Liver (tissue), 9 donors: ENCODE data around the gene BCL2L14. TPM values are rescaled to one million over a fixed set of nuclear protein-coding genes. Genes with fewer than 3 reads are reported as not detected.

Source experiments
- DNase-seq: peaks from one replicate; pipeline ENCODE4 v3.0.0-alpha.2; 2017; ENCODE audit warnings: low spot score
- H3K27ac ChIP-seq, 2 donors: one replicate each; pipeline ENCODE4 v1.7.0; 2013; ENCODE audit warnings: inconsistent platforms in 2 of 2, low read length in 2 of 2, control low read depth in 1 of 2, low read depth in 1 of 2, mild to moderate bottlenecking in 1 of 2
- H3K27me3 ChIP-seq, 4 donors: one replicate each; pipeline versions ENCODE4 v1.6.1 to v1.7.0; 2013; ENCODE audit warnings: low read length in 3 of 4, inconsistent platforms in 1 of 4, mild to moderate bottlenecking in 1 of 4, moderate library complexity in 1 of 4; ENCODE audit not compliant: control insufficient read depth in 4 of 4, insufficient read depth in 4 of 4
- H3K36me3 ChIP-seq, 4 donors: one replicate each; pipeline versions ENCODE4 v1.6.1 to v1.7.0; 2013; ENCODE audit warnings: low read length in 3 of 4, mild to moderate bottlenecking in 3 of 4, low read depth in 1 of 4, moderate library complexity in 1 of 4; ENCODE audit not compliant: control insufficient read depth in 4 of 4, insufficient read depth in 3 of 4
- H3K4me1 ChIP-seq, 4 donors: one replicate each; pipeline versions ENCODE4 v1.6.1 to v1.7.0; 2013; ENCODE audit warnings: low read length in 3 of 4, mild to moderate bottlenecking in 3 of 4, moderate library complexity in 1 of 4; ENCODE audit not compliant: control insufficient read depth in 4 of 4, insufficient read depth in 4 of 4
- H3K4me3 ChIP-seq, 3 donors: one replicate each; pipeline versions ENCODE4 v1.6.1 to v1.7.0; 2013; ENCODE audit warnings: low read length in 3 of 3, control low read depth in 1 of 3, low read depth in 1 of 3, mild to moderate bottlenecking in 1 of 3
- H3K9ac ChIP-seq, 2 donors: one replicate each; pipeline ENCODE4 v1.7.0; 2013; ENCODE audit warnings: low read length in 2 of 2, mild to moderate bottlenecking in 2 of 2, moderate library complexity in 2 of 2, control low read depth in 1 of 2, low read depth in 1 of 2
- H3K9me3 ChIP-seq, 4 donors: one replicate each; pipeline versions ENCODE4 v1.6.1 to v1.7.0; 2013; ENCODE audit warnings: low read length in 3 of 4; ENCODE audit not compliant: control insufficient read depth in 4 of 4
- FOXA1 ChIP-seq: IDR thresholded peaks from 2 replicates; pipeline ENCODE4 v1.6.1; 2016; ENCODE audit warnings: antibody characterized with exemption
- FOXA2 ChIP-seq: IDR thresholded peaks from 2 replicates; pipeline ENCODE4 v1.6.1; 2016; ENCODE audit warnings: antibody characterized with exemption
- GABPA ChIP-seq, 2 donors: IDR thresholded peaks in 1 of 2; conservative IDR thresholded peaks in 1 of 2; 2 replicates each; pipeline ENCODE4 v1.6.1; 2016; ENCODE audit warnings: antibody characterized with exemption in 2 of 2, mild to moderate bottlenecking in 1 of 2, moderate library complexity in 1 of 2
- HNF4A ChIP-seq, 2 donors: conservative IDR thresholded peaks; 2 replicates each; pipeline ENCODE4 v1.6.1; 2016; ENCODE audit warnings: antibody characterized with exemption in 2 of 2, mild to moderate bottlenecking in 2 of 2
- HNF4G ChIP-seq: IDR thresholded peaks from 2 replicates; pipeline ENCODE4 v1.6.1; 2016; ENCODE audit warnings: antibody characterized with exemption
- JUND ChIP-seq, 2 donors: IDR thresholded peaks; 2 replicates each; pipeline ENCODE4 v1.6.1; 2016; ENCODE audit warnings: antibody characterized with exemption in 2 of 2
- RAD21 ChIP-seq, 2 donors: IDR thresholded peaks; 2 replicates each; pipeline ENCODE4 v1.6.1; 2016; ENCODE audit warnings: antibody characterized with exemption in 2 of 2, mild to moderate bottlenecking in 2 of 2
- RXRA ChIP-seq, 2 donors: IDR thresholded peaks; 2 replicates each; pipeline ENCODE4 v1.6.1; 2017 to 2018; ENCODE audit warnings: antibody characterized with exemption in 2 of 2, mild to moderate bottlenecking in 1 of 2
- SP1 ChIP-seq: IDR thresholded peaks from 2 replicates; pipeline ENCODE4 v1.6.1; 2018; ENCODE audit warnings: antibody characterized with exemption, mild to moderate bottlenecking
- TAF1 ChIP-seq: conservative IDR thresholded peaks from 2 replicates; pipeline ENCODE4 v1.6.1; 2016; ENCODE audit warnings: antibody characterized with exemption, mild to moderate bottlenecking
- YY1 ChIP-seq: IDR thresholded peaks from 2 replicates; pipeline ENCODE4 v1.6.1; 2016; ENCODE audit warnings: antibody characterized with exemption, mild to moderate bottlenecking
- WGBS: extraction: QIAGEN DNeasy Blood & Tissue Kit; methylation state at CpG from one replicate; pipeline ENCODE4 v1.1.7; 2013; 5-methylcytosine and 5-hydroxymethylcytosine counted together
- polyA plus RNA-seq, 2 donors: library from polyadenylated mRNA; stranded (reverse) in 1 of 2; unstranded in 1 of 2; fragments of 200-250 nt in 1 of 2; fragments of >200 nt in 1 of 2; fragmentation: Nextera tagmentation in 1 of 2; extraction: Ambion mirVana in 1 of 2; gene quantifications; one replicate each; pipeline versions ENCODE4 v1.2.1 to v1.2.3, GENCODE V29; 2013 to 2015
- total RNA-seq, 2 donors: library from RNA; depleted of rRNA; stranded (reverse); fragments of >200 nt; gene quantifications; one replicate each; pipeline ENCODE4 v1.2.3, GENCODE V29; 2014
- TF ChIP-seq, protein P1 (sequence below): fragments of 150-350 bp; IDR thresholded peaks from 2 replicates; pipeline ENCODE4 v1.5.1; 2017; ENCODE audit warnings: improper control_type of control experiment, low read depth, low read length; ENCODE audit not compliant: missing input control
- TF ChIP-seq, protein P2 (sequence below): IDR thresholded peaks from 2 replicates; pipeline ENCODE4 v1.6.1; 2016; ENCODE audit warnings: antibody characterized with exemption
- TF ChIP-seq, protein P3 (sequence below): IDR thresholded peaks from 2 replicates; pipeline ENCODE4 v1.6.1; 2016; ENCODE audit warnings: antibody characterized with exemption
- TF ChIP-seq, protein P4 (sequence below): IDR thresholded peaks from 2 replicates; pipeline ENCODE4 v1.6.1; 2016; ENCODE audit warnings: antibody characterized with exemption, mild to moderate bottlenecking
- TF ChIP-seq, protein P5 (sequence below): IDR thresholded peaks from 2 replicates; pipeline ENCODE4 v1.6.1; 2016; ENCODE audit warnings: antibody characterized with exemption
- donor health status: healthy.
- donor health status: healthy.
- donor health status: healthy.
- donor health status: healthy.
- donor health status: healthy.

BCL2L14 gene
- total and polyA plus RNA-seq, 4 donors = 0.15 to 2.5 (median 0.19) TPM

DNA sequence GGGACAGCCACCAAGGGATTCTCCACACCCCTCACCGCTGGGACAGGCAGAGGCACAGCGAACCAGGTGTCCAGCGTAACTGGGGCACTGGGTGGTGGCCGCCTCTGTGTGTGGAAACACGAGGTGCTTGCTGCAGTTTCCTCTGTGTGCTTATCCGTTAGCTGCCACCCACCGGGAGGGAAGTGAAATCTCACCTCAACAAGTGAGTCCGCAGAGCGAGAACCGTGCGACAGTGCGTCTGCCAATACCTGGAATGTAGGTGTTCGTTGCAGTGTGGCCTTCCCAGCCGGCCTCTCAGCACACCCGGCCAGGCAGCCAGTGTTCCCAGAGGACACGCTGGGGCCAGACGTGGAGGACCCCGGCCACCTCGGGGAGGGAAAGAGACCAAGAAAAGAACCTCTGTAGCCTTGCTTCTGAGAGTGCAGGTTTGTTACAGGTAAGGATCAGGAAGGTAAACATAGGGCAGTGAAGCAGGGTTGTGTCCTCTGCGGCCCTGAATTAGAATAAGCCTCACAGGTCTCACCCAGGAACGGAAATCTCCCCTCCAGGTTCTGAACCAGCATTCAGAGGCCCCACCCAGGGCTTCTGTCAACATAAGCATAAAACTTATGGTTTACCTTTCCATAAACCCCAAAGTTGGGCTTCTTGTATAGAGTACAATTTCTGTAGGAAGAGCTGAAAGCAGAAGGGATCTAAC is 1.5 kb downstream of the BCL2L14 start:
- peaks cover 0 to 19% (median 8%) of the 10 kb centered on the region in 4 donors for H3K4me1 ChIP-seq
- no peak overlapping the region for H3K27ac ChIP-seq
- no peak overlapping the region for H3K9ac ChIP-seq
- peak; percentile 42 for DNase-seq
- 30% methylated on average over 21 of the region's 21 CpGs for WGBS
- H3K9me3 ChIP-seq = no peaks in the 10 kb centered on the region
- no peaks in the 10 kb centered on the region for H3K27me3 ChIP-seq
- no peaks in the 10 kb centered on the region for H3K36me3 ChIP-seq
- peak overlapping the region in 2 of 3 donors; percentile 4 to 66 for H3K4me3 ChIP-seq
- TF ChIP-seq HNF4A (conservative IDR thresholded peaks at IDR 0.05) (no peak), JUND (IDR thresholded peaks at IDR 0.05) (no peak), RAD21 (IDR thresholded peaks at IDR 0.05) (peak in 1 of 2 donors; percentile 45), SP1 (no peak), FOXA1 (no peak)
- TF ChIP-seq, protein P1, sequence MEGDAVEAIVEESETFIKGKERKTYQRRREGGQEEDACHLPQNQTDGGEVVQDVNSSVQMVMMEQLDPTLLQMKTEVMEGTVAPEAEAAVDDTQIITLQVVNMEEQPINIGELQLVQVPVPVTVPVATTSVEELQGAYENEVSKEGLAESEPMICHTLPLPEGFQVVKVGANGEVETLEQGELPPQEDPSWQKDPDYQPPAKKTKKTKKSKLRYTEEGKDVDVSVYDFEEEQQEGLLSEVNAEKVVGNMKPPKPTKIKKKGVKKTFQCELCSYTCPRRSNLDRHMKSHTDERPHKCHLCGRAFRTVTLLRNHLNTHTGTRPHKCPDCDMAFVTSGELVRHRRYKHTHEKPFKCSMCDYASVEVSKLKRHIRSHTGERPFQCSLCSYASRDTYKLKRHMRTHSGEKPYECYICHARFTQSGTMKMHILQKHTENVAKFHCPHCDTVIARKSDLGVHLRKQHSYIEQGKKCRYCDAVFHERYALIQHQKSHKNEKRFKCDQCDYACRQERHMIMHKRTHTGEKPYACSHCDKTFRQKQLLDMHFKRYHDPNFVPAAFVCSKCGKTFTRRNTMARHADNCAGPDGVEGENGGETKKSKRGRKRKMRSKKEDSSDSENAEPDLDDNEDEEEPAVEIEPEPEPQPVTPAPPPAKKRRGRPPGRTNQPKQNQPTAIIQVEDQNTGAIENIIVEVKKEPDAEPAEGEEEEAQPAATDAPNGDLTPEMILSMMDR = peak; percentile 5

DNA sequence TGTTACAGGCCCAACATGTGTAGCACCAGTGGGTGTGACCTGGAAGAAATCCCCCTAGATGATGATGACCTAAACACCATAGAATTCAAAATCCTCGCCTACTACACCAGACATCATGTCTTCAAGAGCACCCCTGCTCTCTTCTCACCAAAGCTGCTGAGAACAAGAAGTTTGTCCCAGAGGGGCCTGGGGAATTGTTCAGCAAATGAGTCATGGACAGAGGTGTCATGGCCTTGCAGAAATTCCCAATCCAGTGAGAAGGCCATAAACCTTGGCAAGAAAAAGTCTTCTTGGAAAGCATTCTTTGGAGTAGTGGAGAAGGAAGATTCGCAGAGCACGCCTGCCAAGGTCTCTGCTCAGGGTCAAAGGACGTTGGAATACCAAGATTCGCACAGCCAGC is 8.6 kb downstream of the BCL2L14 start:
- Histone ChIP-seq H3K36me3 (no peaks in the 10 kb centered on the region), H3K4me3 (no peak overlapping the region), H3K27ac (no peak overlapping the region), H3K27me3 (no peaks in the 10 kb centered on the region), H3K9me3 (no peaks in the 10 kb centered on the region), H3K4me1 (peaks cover 0 to 6% (median 3%) of the 10 kb centered on the region in 4 donors), H3K9ac (no peak overlapping the region)
- whole genome bisulfite sequencing = 88% methylated on average over 5 of the region's 5 CpGs
- no peak for DNase-seq
- TF ChIP-seq TAF1 = no peak
- TF ChIP-seq, protein P2, sequence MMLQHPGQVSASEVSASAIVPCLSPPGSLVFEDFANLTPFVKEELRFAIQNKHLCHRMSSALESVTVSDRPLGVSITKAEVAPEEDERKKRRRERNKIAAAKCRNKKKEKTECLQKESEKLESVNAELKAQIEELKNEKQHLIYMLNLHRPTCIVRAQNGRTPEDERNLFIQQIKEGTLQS = no peak
- no peak for TF ChIP-seq GABPA (IDR thresholded peaks at IDR 0.05 in 1 of 2, conservative IDR thresholded peaks at IDR 0.05 in 1 of 2)
- TF ChIP-seq, protein P3, sequence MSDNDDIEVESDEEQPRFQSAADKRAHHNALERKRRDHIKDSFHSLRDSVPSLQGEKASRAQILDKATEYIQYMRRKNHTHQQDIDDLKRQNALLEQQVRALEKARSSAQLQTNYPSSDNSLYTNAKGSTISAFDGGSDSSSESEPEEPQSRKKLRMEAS = no peak
- TF ChIP-seq, protein P1 = no peak
- TF ChIP-seq, protein P4, sequence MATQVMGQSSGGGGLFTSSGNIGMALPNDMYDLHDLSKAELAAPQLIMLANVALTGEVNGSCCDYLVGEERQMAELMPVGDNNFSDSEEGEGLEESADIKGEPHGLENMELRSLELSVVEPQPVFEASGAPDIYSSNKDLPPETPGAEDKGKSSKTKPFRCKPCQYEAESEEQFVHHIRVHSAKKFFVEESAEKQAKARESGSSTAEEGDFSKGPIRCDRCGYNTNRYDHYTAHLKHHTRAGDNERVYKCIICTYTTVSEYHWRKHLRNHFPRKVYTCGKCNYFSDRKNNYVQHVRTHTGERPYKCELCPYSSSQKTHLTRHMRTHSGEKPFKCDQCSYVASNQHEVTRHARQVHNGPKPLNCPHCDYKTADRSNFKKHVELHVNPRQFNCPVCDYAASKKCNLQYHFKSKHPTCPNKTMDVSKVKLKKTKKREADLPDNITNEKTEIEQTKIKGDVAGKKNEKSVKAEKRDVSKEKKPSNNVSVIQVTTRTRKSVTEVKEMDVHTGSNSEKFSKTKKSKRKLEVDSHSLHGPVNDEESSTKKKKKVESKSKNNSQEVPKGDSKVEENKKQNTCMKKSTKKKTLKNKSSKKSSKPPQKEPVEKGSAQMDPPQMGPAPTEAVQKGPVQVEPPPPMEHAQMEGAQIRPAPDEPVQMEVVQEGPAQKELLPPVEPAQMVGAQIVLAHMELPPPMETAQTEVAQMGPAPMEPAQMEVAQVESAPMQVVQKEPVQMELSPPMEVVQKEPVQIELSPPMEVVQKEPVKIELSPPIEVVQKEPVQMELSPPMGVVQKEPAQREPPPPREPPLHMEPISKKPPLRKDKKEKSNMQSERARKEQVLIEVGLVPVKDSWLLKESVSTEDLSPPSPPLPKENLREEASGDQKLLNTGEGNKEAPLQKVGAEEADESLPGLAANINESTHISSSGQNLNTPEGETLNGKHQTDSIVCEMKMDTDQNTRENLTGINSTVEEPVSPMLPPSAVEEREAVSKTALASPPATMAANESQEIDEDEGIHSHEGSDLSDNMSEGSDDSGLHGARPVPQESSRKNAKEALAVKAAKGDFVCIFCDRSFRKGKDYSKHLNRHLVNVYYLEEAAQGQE = no peak
- TF ChIP-seq, protein P5, sequence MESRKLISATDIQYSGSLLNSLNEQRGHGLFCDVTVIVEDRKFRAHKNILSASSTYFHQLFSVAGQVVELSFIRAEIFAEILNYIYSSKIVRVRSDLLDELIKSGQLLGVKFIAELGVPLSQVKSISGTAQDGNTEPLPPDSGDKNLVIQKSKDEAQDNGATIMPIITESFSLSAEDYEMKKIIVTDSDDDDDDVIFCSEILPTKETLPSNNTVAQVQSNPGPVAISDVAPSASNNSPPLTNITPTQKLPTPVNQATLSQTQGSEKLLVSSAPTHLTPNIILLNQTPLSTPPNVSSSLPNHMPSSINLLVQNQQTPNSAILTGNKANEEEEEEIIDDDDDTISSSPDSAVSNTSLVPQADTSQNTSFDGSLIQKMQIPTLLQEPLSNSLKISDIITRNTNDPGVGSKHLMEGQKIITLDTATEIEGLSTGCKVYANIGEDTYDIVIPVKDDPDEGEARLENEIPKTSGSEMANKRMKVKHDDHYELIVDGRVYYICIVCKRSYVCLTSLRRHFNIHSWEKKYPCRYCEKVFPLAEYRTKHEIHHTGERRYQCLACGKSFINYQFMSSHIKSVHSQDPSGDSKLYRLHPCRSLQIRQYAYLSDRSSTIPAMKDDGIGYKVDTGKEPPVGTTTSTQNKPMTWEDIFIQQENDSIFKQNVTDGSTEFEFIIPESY = no peak
- no peak for TF ChIP-seq RXRA (IDR thresholded peaks at IDR 0.05)
- TF ChIP-seq HNF4G = no peak
- no peak for TF ChIP-seq FOXA2
- no peak for TF ChIP-seq YY1
- no peak for TF ChIP-seq RAD21 (IDR thresholded peaks at IDR 0.05)
